Measurements from ENCODE around the gene GSG1L. TPM values are rescaled to one million over a fixed set of nuclear protein-coding genes. Genes with fewer than 3 reads are reported as not detected.

The GSG1L gene
- total and polyA plus RNA-seq, 9 of the 15 experiments (the other 6 are each of a cell fraction or from before 2014, with no cell fraction given): not detected

- no peak for TF ChIP-seq CBX3 (IDR thresholded peaks at IDR 0.05; ENCODE audit: borderline replicate concordance in 1 of 2, low read length in 2 of 2)
- no peak for TF ChIP-seq HSF4 (CRISPR knock-in tag; IDR thresholded peaks at IDR 0.05; ENCODE audit: borderline replicate concordance)
- TF ChIP-seq ATF7 (IDR thresholded peaks at IDR 0.05): no peak
- TF ChIP-seq ZNF12 (CRISPR knock-in tag; IDR thresholded peaks at IDR 0.05): no peak
- no peak for TF ChIP-seq RCOR1 (IDR thresholded peaks at IDR 0.05; ENCODE audit: borderline replicate concordance in 1 of 2, low read depth in 2 of 2, low read length in 2 of 2)
- no peak for TF ChIP-seq SOX6 (IDR thresholded peaks at IDR 0.05)
- Histone ChIP-seq H3K79me2 (ENCODE audit: control insufficient read depth, insufficient read depth, low read length) (no peaks in the 10 kb centered on the region), H3K9me1 (ENCODE audit: control insufficient read depth, insufficient read depth, low read length) (no peaks in the 10 kb centered on the region), H3K4me2 (ENCODE audit: insufficient read depth, low read length) (no peak overlapping the region), H3K9ac (ENCODE audit: insufficient read depth in 1 of 2, low read depth in 2 of 2, low read length in 2 of 2) (no peak overlapping the region), H3K9me3 (replicated peaks; ENCODE audit: control insufficient read depth, insufficient read depth, low read depth, low read length) (no peaks in the 10 kb centered on the region), H3K4me3 (no peak overlapping the region), H3K27ac (ENCODE audit: extremely low read depth, low read depth, low read length) (no peak overlapping the region), H3K36me3 (ENCODE audit: control insufficient read depth, insufficient read depth, low read length) (no peaks in the 10 kb centered on the region), H3K27me3 (ENCODE audit: control insufficient read depth in 2 of 2, insufficient read depth in 2 of 2, low read length in 2 of 2) (peaks cover 16 to 47% of the 10 kb centered on the region in 2 experiments; a peak in 4 of 5 replicates), H4K20me1 (replicated peaks; ENCODE audit: control insufficient read depth, insufficient read depth, low read length) (peaks cover 3% of the 10 kb centered on the region; the same call in 1 of the 2 replicates), H2AFZ (ENCODE audit: low read depth, low read length) (no peak overlapping the region), H3K4me1 (replicated peaks in 1 of 2; ENCODE audit: control insufficient read depth in 2 of 2, insufficient read depth in 2 of 2, low read length in 2 of 2) (no peaks in the 10 kb centered on the region; a peak in 1 of 5 replicates)
- DNase-seq (ENCODE audit: extremely low read depth in 1 of 4, low spot score in 3 of 4) (no peak), ATAC-seq (no peak), FAIRE-seq (no peak)
- POLR2A ChIA-PET: interaction anchor here (0.6 to 1.1 kb wide), 2 partner anchors 11 to 322 kb away, joined by 3 read pairs; no protein-coding TSS in a partner anchor
- BruUV-seq (replicated peaks): no TSS peak
- in situ Hi-C loops (cut with MboI) (no loop called here), intact Hi-C loops (cut with micrococcal nuclease) (no loop called here)
- 2% methylated on average over 7 of the region's 7 CpGs for WGBS (ENCODE audit: insufficient coverage, low coverage, missing lambda C conversion rate)
- CTCF ChIA-PET (ENCODE audit: low intra/inter-chr PET ratio): no interaction called here
These were observed 211.4 kb downstream of the GSG1L start for GRCh38 chr16:27852116-27852515.

- H3K9me1 ChIP-seq (ENCODE audit: control insufficient read depth, insufficient read depth, low read length): no peaks in the 10 kb centered on the region
- no peak overlapping the region for H3K4me3 ChIP-seq
- no peak overlapping the region for H3K27ac ChIP-seq (ENCODE audit: extremely low read depth, low read depth, low read length)
- intact Hi-C loops (cut with micrococcal nuclease) (no loop called here), in situ Hi-C loops (cut with MboI) (no loop called here)
- no peak overlapping the region for H3K9ac ChIP-seq (ENCODE audit: insufficient read depth in 1 of 2, low read depth in 2 of 2, low read length in 2 of 2)
- H3K4me2 ChIP-seq (ENCODE audit: insufficient read depth, low read length): no peak overlapping the region
- CTCF ChIA-PET (ENCODE audit: low intra/inter-chr PET ratio): no interaction called here
- H3K36me3 ChIP-seq (ENCODE audit: control insufficient read depth, insufficient read depth, low read length): no peaks in the 10 kb centered on the region
- no peaks in the 10 kb centered on the region for H3K9me3 ChIP-seq (replicated peaks; ENCODE audit: control insufficient read depth, insufficient read depth, low read depth, low read length)
- ATAC-seq: no peak
- POLR2A ChIA-PET: interaction anchor here (1.1 kb wide), 1 partner anchor 11 kb away, joined by 3 read pairs; no protein-coding TSS in a partner anchor
- peaks cover 3% of the 10 kb centered on the region; the same call in 1 of the 2 replicates for H4K20me1 ChIP-seq (replicated peaks; ENCODE audit: control insufficient read depth, insufficient read depth, low read length)
- FAIRE-seq: no peak
- H3K79me2 ChIP-seq (ENCODE audit: control insufficient read depth, insufficient read depth, low read length): no peaks in the 10 kb centered on the region
- 6% methylated on average over 9 of the region's 9 CpGs for WGBS (ENCODE audit: insufficient coverage, low coverage, missing lambda C conversion rate)
- no peaks in the 10 kb centered on the region; a peak in 1 of 5 replicates for H3K4me1 ChIP-seq (replicated peaks in 1 of 2; ENCODE audit: control insufficient read depth in 2 of 2, insufficient read depth in 2 of 2, low read length in 2 of 2)
- peaks cover 16 to 47% of the 10 kb centered on the region in 2 experiments; a peak in 4 of 5 replicates for H3K27me3 ChIP-seq (ENCODE audit: control insufficient read depth in 2 of 2, insufficient read depth in 2 of 2, low read length in 2 of 2)
- DNase-seq (ENCODE audit: extremely low read depth in 1 of 4, low spot score in 3 of 4): no peak
- H2AFZ ChIP-seq (ENCODE audit: low read depth, low read length): no peak overlapping the region
- BruUV-seq (replicated peaks): no TSS peak
- TF ChIP-seq NCOA2 (IDR thresholded peaks at IDR 0.05; ENCODE audit: partially characterized antibody in 2 of 2) (no peak), DNMT1 (IDR thresholded peaks at IDR 0.05) (no peak), PBX2 (CRISPR knock-in tag; IDR thresholded peaks at IDR 0.05; ENCODE audit: low read depth) (no peak), PBX2 (tag; conservative IDR thresholded peaks at IDR 0.05; ENCODE audit: low read depth) (no peak), EGR1 (conservative IDR thresholded peaks at IDR 0.05) (no peak), BRD4 (IDR thresholded peaks at IDR 0.05) (no peak), ZNF696 (CRISPR knock-in tag; conservative IDR thresholded peaks at IDR 0.05) (no peak), MCM2 (IDR thresholded peaks at IDR 0.05; ENCODE audit: low read depth) (no peak), NFIC (IDR thresholded peaks at IDR 0.05) (no peak), PHB2 (IDR thresholded peaks at IDR 0.05; ENCODE audit: low read depth) (no peak)
These were observed 211.9 kb downstream of the GSG1L start for GRCh38 chr16:27851586-27851985.

Measured in K562 (cell line).